Endothelial cell of umbilical vein (primary cell): ENCODE results near the gene TMEM204. TPM values are rescaled to one million over a fixed set of nuclear protein-coding genes. Genes with fewer than 3 reads are reported as not detected.

Experiments
- BruUV-seq: library from RNA; stranded (reverse); fragments of 400-500 nt; replicated peaks from 2 replicates; lab custom pipeline; 2021; lab: Mats Ljungman, UMichigan
- CTCF ChIA-PET: fragments of 300-600, 350-600 bp; sonication (Branson Sonifier 250); formaldehyde crosslinking; loops from one replicate; lab custom pipeline; 2021; ENCODE audit warnings: antibody characterized with exemption, inconsistent platforms; lab: Charles Lee
- POLR2A ChIA-PET: fragments of 300-600, 350-600 bp; sonication (Branson Sonifier 250); formaldehyde crosslinking; loops from one replicate; lab custom pipeline; 2021; ENCODE audit warnings: antibody characterized with exemption, inconsistent platforms; lab: Charles Lee
- DNase-seq: peaks from one replicate; pipeline ENCODE4 v3.0.0-alpha.2; 2011; ENCODE audit warnings: low read depth, low spot score
- FAIRE-seq: peaks from 2 replicates; lab custom pipeline; 2011; peaks lifted over from hg19 to GRCh38; lab: Jason Lieb, UNC
- H2AFZ ChIP-seq: 2 replicates; pipeline ENCODE4 v1.6.0; 2012; ENCODE audit warnings: low read depth, low read length, control low read depth, inconsistent platforms
- H3K27ac ChIP-seq: 2 replicates; pipeline ENCODE4 v1.5.1; 2011; ENCODE audit warnings: low read depth, mild to moderate bottlenecking, control low read depth, low read length, moderate library complexity; ENCODE audit not compliant: insufficient read depth
- H3K27me3 ChIP-seq, 2 experiments: 2 replicates each; pipeline versions ENCODE4 v1.6.0 to v1.6.1; 2011; ENCODE audit warnings: low read length in 2 of 2, mixed read lengths in 1 of 2; ENCODE audit not compliant: control insufficient read depth in 2 of 2, insufficient read depth in 2 of 2
- H3K36me3 ChIP-seq, 2 experiments: 2 replicates in 1 of 2; 3 replicates in 1 of 2; pipeline ENCODE4 v1.5.1; 2011; ENCODE audit warnings: low read length in 2 of 2, mild to moderate bottlenecking in 1 of 2, moderate library complexity in 1 of 2; ENCODE audit not compliant: control insufficient read depth in 2 of 2, insufficient read depth in 2 of 2; ENCODE audit errors: extremely low read depth in 1 of 2
- H3K4me1 ChIP-seq: 3 replicates; pipeline ENCODE4 v1.5.1; 2011; ENCODE audit warnings: mild to moderate bottlenecking, low read length; ENCODE audit not compliant: control insufficient read depth, insufficient read depth; ENCODE audit errors: extremely low read depth
- H3K4me2 ChIP-seq: 2 replicates; pipeline ENCODE4 v1.6.1; 2011; ENCODE audit warnings: low read length, control low read depth, mixed read lengths; ENCODE audit not compliant: insufficient read depth
- H3K4me3 ChIP-seq, 3 experiments: fragments of 200-600 bp in 1 of 3; sonication (generic), shearing (Covaris generic) in 1 of 3; replicated peaks in 1 of 3; 2 replicates each; pipeline ENCODE4 v1.5.1; 2011 to 2016; ENCODE audit warnings: control low read depth in 3 of 3, low read length in 3 of 3, mild to moderate bottlenecking in 2 of 3, inconsistent platforms in 1 of 3, low read depth in 1 of 3, moderate library complexity in 1 of 3; ENCODE audit not compliant: insufficient read depth in 1 of 3
- H3K79me2 ChIP-seq: 2 replicates; pipeline ENCODE4 v1.6.0; 2012; ENCODE audit warnings: low read length, inconsistent platforms; ENCODE audit not compliant: control insufficient read depth, insufficient read depth
- H3K9ac ChIP-seq: replicated peaks from 2 replicates; pipeline ENCODE3; 2011; ENCODE audit warnings: low read length, control low read depth; ENCODE audit not compliant: insufficient read depth; ENCODE audit errors: extremely low read depth
- H3K9me1 ChIP-seq: replicated peaks from 3 replicates; pipeline ENCODE4 v1.6.0; 2011; ENCODE audit warnings: mild to moderate bottlenecking, low read length; ENCODE audit not compliant: control insufficient read depth, insufficient read depth; ENCODE audit errors: extremely low read depth
- H3K9me3 ChIP-seq: replicated peaks from 2 replicates; pipeline ENCODE4 v1.5.1; 2012; ENCODE audit warnings: low read length, inconsistent platforms; ENCODE audit not compliant: control insufficient read depth, insufficient read depth
- H4K20me1 ChIP-seq: replicated peaks from 2 replicates; pipeline ENCODE3; 2011; ENCODE audit warnings: mild to moderate bottlenecking, low read length; ENCODE audit not compliant: control insufficient read depth, insufficient read depth; ENCODE audit errors: extremely low read depth
- EZH2 ChIP-seq: IDR thresholded peaks from 2 replicates; pipeline ENCODE4 v1.6.1; 2012; ENCODE audit warnings: borderline replicate concordance, low read depth, mild to moderate bottlenecking, moderate library complexity, low read length, inconsistent platforms; ENCODE audit not compliant: severe bottlenecking
- FOS ChIP-seq: IDR thresholded peaks from 2 replicates; pipeline ENCODE4 v1.6.1; 2011; ENCODE audit warnings: mild to moderate bottlenecking, low read length, moderate library complexity, borderline replicate concordance; ENCODE audit not compliant: insufficient read depth
- GATA2 ChIP-seq: IDR thresholded peaks from 2 replicates; pipeline ENCODE4 v1.7.0; 2011; ENCODE audit warnings: low read depth, mild to moderate bottlenecking, moderate library complexity, mixed read lengths, low read length; ENCODE audit not compliant: insufficient read length, insufficient read depth
- JUN ChIP-seq: IDR thresholded peaks from 2 replicates; pipeline ENCODE4 v1.6.1; 2011; ENCODE audit warnings: borderline replicate concordance, low read depth; ENCODE audit not compliant: insufficient read length, insufficient read depth
- MAX ChIP-seq: IDR thresholded peaks from 2 replicates; pipeline ENCODE4 v1.6.1; 2011; ENCODE audit not compliant: insufficient read depth, insufficient read length
- MYC ChIP-seq: IDR thresholded peaks from one replicate; pipeline ENCODE4 v1.6.1; 2011; ENCODE audit warnings: mild to moderate bottlenecking, low read depth, low read length
- POLR2A ChIP-seq: IDR thresholded peaks from 2 replicates; pipeline ENCODE4 v1.6.1; 2012; ENCODE audit warnings: low read depth, mild to moderate bottlenecking, control low read depth, low read length
- POLR2AphosphoS5 ChIP-seq: IDR thresholded peaks from 2 replicates; pipeline ENCODE4 v1.6.1; 2012; ENCODE audit warnings: low read depth, mild to moderate bottlenecking, control low read depth, low read length, moderate library complexity; ENCODE audit not compliant: insufficient read depth
- dilution Hi-C: fragments of 300-500 bp; cut with MboI; formaldehyde crosslinking; loops from one replicate; pipeline ENCODE4 v1.15.0; 2019; ENCODE audit warnings: low sequenced_read_pairs; ENCODE audit not compliant: extremely low pct_ligation_motif_present
- intact Hi-C: fragments of 100-400 bp; cut with micrococcal nuclease; formaldehyde crosslinking; loops from one replicate; pipeline ENCODE4 v1.10.0; 2022
- polyA plus RNA-seq, 4 experiments: library from polyadenylated mRNA; depleted of rRNA in 3 of 4; stranded (reverse) in 3 of 4; unstranded in 1 of 4; fragments of >200 nt; gene quantifications; 2 replicates each; pipeline versions ENCODE4 v1.2.1 to v1.2.3, GENCODE V29; 2011 to 2012; ENCODE audit warnings: missing spikeins in 1 of 4
- total RNA-seq: library from RNA; stranded (reverse); gene quantifications from 2 replicates; pipeline ENCODE4 v1.2.3, GENCODE V29; 2021

TMEM204 gene
- total and polyA plus RNA-seq, 2 donors (not counting 3 experiments of a cell fraction or from before 2014, with no cell fraction given): 32.5 to 50.7 TPM

DNA sequence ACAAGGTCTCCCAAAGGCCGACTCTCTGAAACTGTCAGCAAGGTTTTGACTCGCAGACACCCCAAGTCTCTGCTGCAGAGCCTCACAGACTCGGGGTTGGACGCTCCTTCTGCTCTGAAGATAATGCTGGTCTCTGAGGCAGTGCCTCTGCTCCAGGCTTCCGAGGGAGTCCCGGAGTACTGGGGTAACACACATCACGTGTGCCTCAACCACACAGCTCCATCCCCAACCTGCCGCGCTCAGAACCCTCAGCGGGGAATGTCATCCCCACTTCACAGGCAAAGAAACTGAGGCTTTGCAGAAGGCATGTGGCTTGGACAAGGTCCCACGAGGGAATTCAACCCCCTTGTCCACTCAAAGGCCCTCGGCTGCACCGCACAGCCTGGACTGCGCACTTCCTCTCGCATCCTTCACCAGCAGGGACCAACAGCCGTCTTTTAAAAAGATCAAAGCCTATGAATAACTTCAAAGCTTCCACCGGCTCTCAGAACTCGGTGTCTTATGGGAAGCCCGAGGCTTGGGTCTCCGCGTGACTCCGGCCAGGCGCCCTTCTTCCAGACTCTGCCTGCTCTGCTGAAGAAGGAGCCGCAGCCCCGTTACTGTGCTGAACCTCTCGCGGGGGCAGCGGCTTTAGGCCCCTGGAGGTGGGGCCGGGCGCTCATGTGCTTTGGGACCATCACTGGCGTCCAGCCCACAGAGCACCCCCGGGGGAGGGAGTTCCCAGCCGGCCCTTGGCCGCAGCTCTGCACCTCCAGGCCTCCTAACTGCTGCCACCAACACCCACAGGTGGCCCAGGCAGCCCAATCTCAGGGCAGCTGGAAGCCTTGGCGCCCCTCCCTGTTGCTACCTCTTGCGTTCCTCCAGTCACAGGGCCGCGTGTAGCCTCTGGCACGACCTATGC is 2.2 kb downstream of the TMEM204 start:
- no peaks in the 10 kb centered on the region for H3K9me1 ChIP-seq
- no peaks in the 10 kb centered on the region for H4K20me1 ChIP-seq
- no peak overlapping the region for H3K27ac ChIP-seq
- dilution Hi-C loops: no loop called here
- H3K9me3 ChIP-seq: no peaks in the 10 kb centered on the region
- H3K4me1 ChIP-seq: peaks cover 37% of the 10 kb centered on the region
- ChIA-PET POLR2A (no interaction called here), CTCF (interaction anchor here (1.1 kb wide), 1 partner anchor 41 kb away, joined by 3 read pairs; no protein-coding TSS in a partner anchor)
- TSS peak; percentile 6 for BruUV-seq
- H2AFZ ChIP-seq: no peak overlapping the region
- peaks cover 6 to 33% of the 10 kb centered on the region in 2 experiments for H3K36me3 ChIP-seq
- DNase-seq: no peak
- no peaks in the 10 kb centered on the region for H3K27me3 ChIP-seq
- H3K9ac ChIP-seq: peak overlapping the region; percentile 73
- peak overlapping the region in 2 of 3 experiments; percentile 56 to 72 for H3K4me3 ChIP-seq
- H3K4me2 ChIP-seq: peak overlapping the region; percentile 82
- intact Hi-C loops: no loop called here
- FAIRE-seq: peak; percentile 21
- peaks cover 47% of the 10 kb centered on the region for H3K79me2 ChIP-seq
- no peak for TF ChIP-seq JUN
- no peak for TF ChIP-seq POLR2A
- no peak for TF ChIP-seq EZH2
- no peak for TF ChIP-seq FOS
- no peak for TF ChIP-seq POLR2AphosphoS5
- no peak for TF ChIP-seq MAX
- TF ChIP-seq MYC: no peak
- TF ChIP-seq GATA2: no peak
